ENCODE data around the gene IGFBP2. TPM values are rescaled to one million over a fixed set of nuclear protein-coding genes. Genes with fewer than 3 reads are reported as not detected.
A peak's percentile ranks its signal among the peaks of the same experiment; 100 is the strongest.

Gene IGFBP2
- total RNA-seq, 1 donor = 1.1 TPM

- no peak overlapping the region for H3K4me3 ChIP-seq (ENCODE audit: low read depth, low read length)
- TF ChIP-seq, protein P1, sequence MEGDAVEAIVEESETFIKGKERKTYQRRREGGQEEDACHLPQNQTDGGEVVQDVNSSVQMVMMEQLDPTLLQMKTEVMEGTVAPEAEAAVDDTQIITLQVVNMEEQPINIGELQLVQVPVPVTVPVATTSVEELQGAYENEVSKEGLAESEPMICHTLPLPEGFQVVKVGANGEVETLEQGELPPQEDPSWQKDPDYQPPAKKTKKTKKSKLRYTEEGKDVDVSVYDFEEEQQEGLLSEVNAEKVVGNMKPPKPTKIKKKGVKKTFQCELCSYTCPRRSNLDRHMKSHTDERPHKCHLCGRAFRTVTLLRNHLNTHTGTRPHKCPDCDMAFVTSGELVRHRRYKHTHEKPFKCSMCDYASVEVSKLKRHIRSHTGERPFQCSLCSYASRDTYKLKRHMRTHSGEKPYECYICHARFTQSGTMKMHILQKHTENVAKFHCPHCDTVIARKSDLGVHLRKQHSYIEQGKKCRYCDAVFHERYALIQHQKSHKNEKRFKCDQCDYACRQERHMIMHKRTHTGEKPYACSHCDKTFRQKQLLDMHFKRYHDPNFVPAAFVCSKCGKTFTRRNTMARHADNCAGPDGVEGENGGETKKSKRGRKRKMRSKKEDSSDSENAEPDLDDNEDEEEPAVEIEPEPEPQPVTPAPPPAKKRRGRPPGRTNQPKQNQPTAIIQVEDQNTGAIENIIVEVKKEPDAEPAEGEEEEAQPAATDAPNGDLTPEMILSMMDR (IDR thresholded peaks at IDR 0.05; ENCODE audit: insufficient read depth, low read length) = no peak
- no peak for DNase-seq (ENCODE audit: low read depth)
Measured at GRCh38 chr2:216687111-216687510, 53.9 kb downstream of the IGFBP2 start.

- TF ChIP-seq, protein P1 (IDR thresholded peaks at IDR 0.05; ENCODE audit: insufficient read depth, low read length) = peak; percentile 21
- no peak for DNase-seq (ENCODE audit: low read depth)
- H3K4me3 ChIP-seq (ENCODE audit: low read depth, low read length) = no peak overlapping the region
Measured at GRCh38 chr2:216687646-216688045, 54.4 kb downstream of the IGFBP2 start.

DNA sequence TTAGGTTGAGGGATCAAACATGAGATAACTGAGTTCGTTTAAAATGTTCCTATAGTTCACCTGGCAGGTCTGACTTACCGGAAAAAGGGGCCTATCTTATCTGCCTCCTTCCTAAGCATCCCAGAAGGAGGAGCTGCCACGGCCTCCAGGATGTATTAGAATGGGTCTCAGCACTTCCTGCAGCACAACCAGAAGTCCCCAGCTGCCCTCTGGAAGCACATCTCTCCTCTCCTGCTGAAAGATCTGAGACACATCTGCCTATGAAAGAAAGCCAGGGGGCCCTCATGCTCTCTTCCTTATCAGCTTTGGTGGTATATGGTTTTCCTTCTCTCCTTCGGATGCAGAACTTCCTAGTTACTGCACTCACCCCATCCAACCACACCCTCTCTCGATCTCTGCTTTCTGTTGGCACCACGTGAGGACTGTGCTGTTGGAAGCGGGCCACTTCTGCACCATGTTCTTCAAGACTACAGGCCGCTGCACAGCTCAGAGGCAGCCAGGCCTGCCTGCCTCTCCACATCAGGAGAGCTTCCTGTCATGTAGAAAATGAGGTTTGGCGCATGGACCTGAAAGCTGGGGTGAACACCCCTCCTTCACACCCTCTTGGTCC, 55.6 kb downstream of the IGFBP2 start:
- TF ChIP-seq, protein P1 (IDR thresholded peaks at IDR 0.05; ENCODE audit: insufficient read depth, low read length) = no peak
- peak; percentile 44 for DNase-seq (ENCODE audit: low read depth)
- H3K4me3 ChIP-seq (ENCODE audit: low read depth, low read length) = no peak overlapping the region

DNA sequence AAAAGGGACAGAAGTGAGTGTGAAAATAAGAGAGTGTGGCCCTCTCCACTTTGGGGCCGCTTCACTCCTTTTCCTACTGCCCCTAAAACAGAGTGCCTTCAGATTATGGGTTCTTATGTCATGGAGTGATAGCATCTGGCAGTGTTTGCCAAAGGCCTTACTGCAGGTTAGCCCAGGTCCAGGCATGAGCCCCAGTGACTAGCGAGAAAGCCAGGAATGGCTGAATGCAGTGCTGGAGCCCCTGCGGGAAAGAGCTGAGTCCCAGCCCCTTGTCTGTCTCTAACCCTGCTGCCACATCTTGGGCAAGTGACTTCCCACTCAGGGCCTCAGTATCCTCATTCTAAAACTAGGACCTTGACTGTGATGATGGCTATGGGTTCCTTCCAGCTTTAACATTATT, 56.2 kb downstream of the IGFBP2 start:
- DNase-seq (ENCODE audit: low read depth) = no peak
- H3K4me3 ChIP-seq (ENCODE audit: low read depth, low read length) = no peak overlapping the region
- TF ChIP-seq, protein P1 (IDR thresholded peaks at IDR 0.05; ENCODE audit: insufficient read depth, low read length) = no peak

DNA sequence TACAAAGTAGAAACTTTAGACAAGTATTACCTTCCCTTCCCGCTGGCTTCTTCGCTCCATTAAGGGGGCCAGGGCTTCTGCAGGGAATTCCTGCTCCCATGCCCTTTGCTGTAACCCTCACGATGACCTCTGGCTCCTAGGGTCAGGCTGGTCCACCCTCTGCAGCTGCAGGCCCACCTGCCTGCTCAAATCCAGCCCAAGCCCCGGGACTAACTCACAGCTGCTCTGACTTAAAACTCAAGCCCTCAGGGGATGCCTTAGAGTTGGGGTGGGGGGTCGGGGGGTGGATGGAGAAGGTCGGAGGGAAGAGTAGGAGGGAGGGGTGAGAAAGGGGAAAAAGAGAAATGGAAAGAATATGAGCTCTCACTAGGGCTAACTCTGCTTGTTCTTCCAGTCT, 57.2 kb downstream of the IGFBP2 start:
- DNase-seq (ENCODE audit: low read depth) = no peak
- TF ChIP-seq, protein P1 (IDR thresholded peaks at IDR 0.05; ENCODE audit: insufficient read depth, low read length) = no peak
- peak overlapping the region; percentile 58 for H3K4me3 ChIP-seq (ENCODE audit: low read depth, low read length)

DNA sequence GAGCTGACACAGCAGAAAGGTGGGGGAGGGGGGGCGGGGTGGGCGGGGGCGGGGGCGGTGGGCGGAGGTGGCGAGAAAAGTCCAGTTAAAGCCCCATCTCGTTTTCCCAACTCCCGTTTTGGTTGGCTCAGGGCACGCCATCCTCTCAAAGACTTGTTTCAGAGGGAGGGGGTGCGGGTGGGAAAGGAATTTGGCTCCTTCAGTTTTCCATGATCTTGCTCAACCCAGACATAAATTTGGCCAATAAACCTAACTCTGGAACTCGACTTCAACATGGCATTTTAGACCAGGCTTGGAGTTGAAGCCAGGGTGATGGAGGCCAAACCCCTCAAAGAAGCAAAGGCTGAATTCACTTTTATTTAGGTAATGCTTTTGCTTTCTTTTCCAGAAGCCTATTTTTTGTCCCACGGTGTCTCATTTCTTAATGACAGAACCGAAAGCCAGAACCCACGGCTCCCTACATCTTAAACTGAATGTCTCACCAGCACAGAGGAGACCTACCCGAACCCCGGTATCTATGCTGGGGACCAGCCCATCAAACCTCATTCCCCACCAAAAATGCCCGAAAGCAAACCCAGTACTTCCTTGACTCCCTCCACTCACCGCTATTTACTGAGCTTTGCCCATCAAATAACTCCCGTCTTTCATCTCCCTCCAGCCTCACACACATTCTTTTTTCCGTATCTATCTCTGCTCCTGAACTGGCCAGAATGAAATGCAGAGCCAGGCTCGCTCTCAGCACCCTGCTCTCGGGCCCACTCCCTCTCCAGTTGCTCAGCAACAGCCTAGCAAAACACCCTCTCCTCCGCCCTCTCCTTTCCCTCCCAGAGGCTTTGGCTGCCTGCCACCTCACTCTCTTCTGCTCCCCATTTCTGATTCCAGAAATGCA, 57.9 kb downstream of the IGFBP2 start:
- peak overlapping the region; percentile 58 for H3K4me3 ChIP-seq (ENCODE audit: low read depth, low read length)
- peak; percentile 90 for DNase-seq (ENCODE audit: low read depth)
- TF ChIP-seq, protein P1 (IDR thresholded peaks at IDR 0.05; ENCODE audit: insufficient read depth, low read length) = no peak
